IMR-90 (cell line): ENCODE measurements around the gene PAXIP1. TPM values are rescaled to one million over a fixed set of nuclear protein-coding genes. Genes with fewer than 3 reads are reported as not detected.

Source experiments
- ATAC-seq: fragments of 200-7000 bp; cut with Tn5 transposase; 2 replicates; pipeline ENCODE4 v1.9.1; 2020; ENCODE audit warnings: low read depth, mild to moderate bottlenecking, moderate library complexity
- BruUV-seq: library from RNA; stranded (reverse); fragments of 400-500 nt; replicated peaks from 2 replicates; lab custom pipeline; 2021; lab: Mats Ljungman, UMichigan
- CTCF ChIA-PET: fragments of 300-600 bp; formaldehyde crosslinking; extraction: SDS; loops from one replicate; lab custom pipeline; 2021; ENCODE audit warnings: antibody characterized with exemption; lab: Yijun Ruan, JAX
- POLR2A ChIA-PET: fragments of 300-600 bp; sonication (Branson Sonifier 250); formaldehyde crosslinking; loops from one replicate; lab custom pipeline; 2022; ENCODE audit warnings: antibody characterized with exemption; ENCODE audit not compliant: unreplicated experiment; lab: Charles Lee
- DNase-seq: peaks from one replicate; pipeline ENCODE4 v3.0.0; 2013
- H2AFZ ChIP-seq: replicated peaks from 2 replicates; pipeline ENCODE3; 2013; ENCODE audit warnings: low read length, mild to moderate bottlenecking; ENCODE audit not compliant: poor library complexity
- H2AK5ac ChIP-seq: 2 replicates; pipeline ENCODE4 v1.6.1; 2013; ENCODE audit warnings: low read depth, low read length, inconsistent platforms
- H2AK9ac ChIP-seq: replicated peaks from 2 replicates; pipeline ENCODE3; 2013; ENCODE audit warnings: mild to moderate bottlenecking, low read depth, low read length, moderate library complexity; ENCODE audit not compliant: poor library complexity
- H2BK120ac ChIP-seq: 2 replicates; pipeline ENCODE4 v1.6.1; 2013; ENCODE audit warnings: low read depth, low read length, inconsistent platforms
- H2BK15ac ChIP-seq: 3 replicates; pipeline ENCODE4 v1.6.1; 2013; ENCODE audit warnings: low read depth, low read length, inconsistent platforms
- H2BK20ac ChIP-seq: 2 replicates; pipeline ENCODE4 v1.6.1; 2013; ENCODE audit warnings: low read depth, mild to moderate bottlenecking, inconsistent platforms, low read length, moderate library complexity
- H2BK5ac ChIP-seq: 2 replicates; pipeline ENCODE4 v1.6.1; 2013; ENCODE audit warnings: mild to moderate bottlenecking, low read depth, low read length, inconsistent platforms; ENCODE audit not compliant: poor library complexity, severe bottlenecking
- H3K14ac ChIP-seq: replicated peaks from 2 replicates; pipeline ENCODE4 v1.6.1; 2013; ENCODE audit warnings: low read depth, low read length, inconsistent platforms
- H3K18ac ChIP-seq: 2 replicates; pipeline ENCODE4 v1.6.1; 2013; ENCODE audit warnings: low read depth, low read length, control low read depth
- H3K23ac ChIP-seq: 2 replicates; pipeline ENCODE4 v1.6.1; 2013; ENCODE audit warnings: low read depth, low read length, inconsistent platforms
- H3K27ac ChIP-seq: 2 replicates; pipeline ENCODE4 v1.5.1; 2013; ENCODE audit warnings: mild to moderate bottlenecking, control low read depth, low read length; ENCODE audit not compliant: insufficient read depth
- H3K27me3 ChIP-seq: 2 replicates; pipeline ENCODE4 v1.6.1; 2013; ENCODE audit warnings: low read length; ENCODE audit not compliant: control insufficient read depth, insufficient read depth
- H3K36me3 ChIP-seq: 2 replicates; pipeline ENCODE4 v1.6.1; 2013; ENCODE audit warnings: low read length, mixed read lengths; ENCODE audit not compliant: control insufficient read depth, insufficient read depth
- H3K4ac ChIP-seq: 2 replicates; pipeline ENCODE4 v1.6.1; 2013; ENCODE audit warnings: low read depth, low read length, inconsistent platforms
- H3K4me1 ChIP-seq: 2 replicates; pipeline ENCODE4 v1.6.1; 2013; ENCODE audit warnings: low read length, mixed read lengths; ENCODE audit not compliant: control insufficient read depth, insufficient read depth
- H3K4me2 ChIP-seq: 2 replicates; pipeline ENCODE4 v1.6.1; 2013; ENCODE audit warnings: low read depth, mild to moderate bottlenecking, control low read depth, low read length, moderate library complexity
- H3K4me3 ChIP-seq: 2 replicates; pipeline ENCODE4 v1.5.1; 2013; ENCODE audit warnings: low read depth, mild to moderate bottlenecking, control low read depth, low read length, moderate library complexity; ENCODE audit not compliant: insufficient read depth
- H3K56ac ChIP-seq: 2 replicates; pipeline ENCODE4 v1.6.1; 2013; ENCODE audit warnings: low read length, inconsistent platforms; ENCODE audit not compliant: insufficient read depth; ENCODE audit errors: extremely low read depth
- H3K79me1 ChIP-seq, 2 experiments: 2 replicates each; pipeline ENCODE4 v1.6.1; 2013; ENCODE audit warnings: low read length in 2 of 2, inconsistent platforms in 1 of 2, low read depth in 1 of 2
- H3K9ac ChIP-seq: 2 replicates; pipeline ENCODE4 v1.6.1; 2013; ENCODE audit warnings: low read depth, low read length, control low read depth
- H3K9me1 ChIP-seq: 2 replicates; pipeline ENCODE4 v1.6.1; 2013; ENCODE audit warnings: low read length, inconsistent platforms; ENCODE audit not compliant: insufficient read depth
- H3K9me3 ChIP-seq: 2 replicates; pipeline ENCODE4 v1.6.1; 2013; ENCODE audit warnings: low read length; ENCODE audit not compliant: control insufficient read depth, insufficient read depth
- H4K20me1 ChIP-seq: 2 replicates; pipeline ENCODE4 v1.6.1; 2013; ENCODE audit warnings: low read length, inconsistent platforms; ENCODE audit not compliant: insufficient read depth
- H4K5ac ChIP-seq: 2 replicates; pipeline ENCODE4 v1.6.1; 2013; ENCODE audit warnings: mild to moderate bottlenecking, low read depth, low read length, control low read depth
- H4K8ac ChIP-seq, 2 experiments: 2 replicates each; pipeline ENCODE4 v1.6.1; 2013; ENCODE audit warnings: low read depth in 2 of 2, low read length in 2 of 2, control low read depth in 1 of 2, inconsistent platforms in 1 of 2
- H4K91ac ChIP-seq: 2 replicates; pipeline ENCODE4 v1.6.1; 2013; ENCODE audit warnings: low read depth, low read length, inconsistent platforms; ENCODE audit not compliant: insufficient read depth
- BHLHE40 ChIP-seq: fragments of 150-350 bp; IDR thresholded peaks from 2 replicates; pipeline ENCODE4 v1.6.1; 2016; ENCODE audit warnings: mild to moderate bottlenecking, low read depth, low read length
- CEBPB ChIP-seq: IDR thresholded peaks from 2 replicates; pipeline ENCODE4 v1.6.1; 2012; ENCODE audit warnings: low read depth, low read length, improper control_type of control experiment
- CHD1 ChIP-seq: IDR thresholded peaks from 2 replicates; pipeline ENCODE4 v1.6.1; 2012; ENCODE audit warnings: low read depth, low read length, improper control_type of control experiment
- FOS ChIP-seq: fragments of 150-350 bp; IDR thresholded peaks from 2 replicates; pipeline ENCODE4 v1.6.1; 2016; ENCODE audit warnings: low read depth, low read length
- MAFK ChIP-seq: IDR thresholded peaks from 2 replicates; pipeline ENCODE4 v1.6.1; 2012; ENCODE audit warnings: low read depth, low read length, improper control_type of control experiment
- MAZ ChIP-seq: IDR thresholded peaks from 2 replicates; pipeline ENCODE4 v1.6.1; 2012; ENCODE audit warnings: low read depth, mild to moderate bottlenecking, low read length, improper control_type of control experiment, moderate library complexity, borderline replicate concordance
- MXI1 ChIP-seq: IDR thresholded peaks from 2 replicates; pipeline ENCODE4 v1.6.1; 2012; ENCODE audit warnings: low read depth, mild to moderate bottlenecking, low read length, moderate library complexity, borderline replicate concordance
- NFE2L2 ChIP-seq: fragments of 150-350 bp; IDR thresholded peaks from 2 replicates; pipeline ENCODE4 v1.6.1; 2016; ENCODE audit warnings: low read depth, mild to moderate bottlenecking, low read length
- POLR2A ChIP-seq: IDR thresholded peaks from 2 replicates; pipeline ENCODE4 v1.6.1; 2012; ENCODE audit warnings: mild to moderate bottlenecking, low read depth, low read length
- RAD21 ChIP-seq: IDR thresholded peaks from 2 replicates; pipeline ENCODE4 v1.6.1; 2012; ENCODE audit warnings: low read length, improper control_type of control experiment
- RCOR1 ChIP-seq: IDR thresholded peaks from 2 replicates; pipeline ENCODE4 v1.6.1; 2012; ENCODE audit warnings: mild to moderate bottlenecking, low read length, improper control_type of control experiment; ENCODE audit not compliant: insufficient replicate concordance
- RFX5 ChIP-seq: IDR thresholded peaks from 2 replicates; pipeline ENCODE4 v1.8.0; 2012; ENCODE audit warnings: low read depth, mild to moderate bottlenecking, low read length, moderate library complexity
- SMC3 ChIP-seq: fragments of 150-350 bp; IDR thresholded peaks from 2 replicates; pipeline ENCODE4 v1.6.1; 2016; ENCODE audit warnings: low read depth, mild to moderate bottlenecking, antibody characterized with exemption, low read length, moderate library complexity
- WGBS, 2 experiments: methylation state at CpG; one replicate each; pipeline versions ENCODE4 v1.1.5 to v1.1.7; 2013; ENCODE audit warnings: missing lambda C conversion rate in 2 of 2; ENCODE audit not compliant: insufficient read length in 1 of 2; ENCODE audit errors: extremely low coverage in 2 of 2; 5-methylcytosine and 5-hydroxymethylcytosine counted together
- dilution Hi-C: fragments of 300-500 bp; cut with HindIII; formaldehyde crosslinking; loops from one replicate; pipeline ENCODE4 v1.14.3; 2018; ENCODE audit warnings: low sequenced_read_pairs; ENCODE audit not compliant: unreplicated experiment
- in situ Hi-C: fragments of 300-500 bp; cut with MboI; formaldehyde crosslinking; loops from 3 replicates; pipeline ENCODE4 v1.14.3; 2019; ENCODE audit warnings: low sequenced_read_pairs, inconsistent platforms, mixed read lengths
- intact Hi-C: fragments of 100-400 bp; cut with micrococcal nuclease; formaldehyde crosslinking; loops from 2 replicates; pipeline ENCODE4 v1.10.0; 2022
- polyA plus RNA-seq, 3 experiments: library from polyadenylated mRNA; depleted of rRNA; stranded (reverse); fragments of >200 nt; gene quantifications; 2 replicates each; pipeline ENCODE4 v1.2.3, GENCODE V29; 2012; ENCODE audit warnings: low replicate concordance in 1 of 3
- total RNA-seq: library from RNA; depleted of rRNA; stranded (reverse); fragments of >200 nt; gene quantifications from 2 replicates; pipeline ENCODE4 v1.2.3, GENCODE V29; 2012
- TF ChIP-seq, protein P1 (sequence below): fragments of 150-350 bp; IDR thresholded peaks from 2 replicates; pipeline ENCODE4 v1.6.1; 2017; ENCODE audit warnings: mild to moderate bottlenecking, antibody characterized with exemption, low read length, low read depth
- TF ChIP-seq, protein P2 (sequence below): conservative IDR thresholded peaks from 2 replicates; pipeline ENCODE4 v1.5.1; 2012; ENCODE audit warnings: mild to moderate bottlenecking, low read depth, low read length, improper control_type of control experiment
- TF ChIP-seq, protein P3 (sequence below): fragments of 150-350 bp; IDR thresholded peaks from 2 replicates; pipeline ENCODE4 v1.6.1; 2016; ENCODE audit warnings: low read depth, mild to moderate bottlenecking, low read length, moderate library complexity, borderline replicate concordance

Gene PAXIP1
- total and polyA plus RNA-seq, 2 of the 4 experiments (the other 2 are of a cell fraction), result 7.3 to 8.7 TPM

DNA sequence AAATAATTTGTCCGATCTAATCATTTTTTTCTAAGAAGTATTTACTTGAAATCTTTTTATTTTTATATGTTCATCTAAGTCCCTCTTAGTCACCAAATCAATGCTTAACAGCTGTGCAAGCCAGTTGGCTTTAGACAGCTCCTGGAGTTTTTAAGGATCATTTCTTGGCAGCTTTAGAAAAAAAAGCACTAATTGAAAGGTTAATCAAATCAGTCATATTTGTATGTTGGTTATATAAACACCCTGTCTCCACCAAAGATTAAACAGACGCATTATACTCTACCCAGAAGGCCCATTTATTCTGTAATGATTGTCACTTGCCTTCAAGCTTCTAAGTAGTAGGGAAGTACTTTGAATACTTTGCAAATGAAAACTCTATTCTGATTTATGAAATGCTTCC, 60.2 kb downstream of the PAXIP1 start:
- no peak overlapping the region for H3K18ac ChIP-seq

More for the DNA sequence above, 60.2 kb downstream of the PAXIP1 start:
- Histone ChIP-seq H4K20me1 (no peaks in the 10 kb centered on the region), H2BK15ac (no peak overlapping the region), H2AK5ac (no peak overlapping the region), H3K36me3 (peaks cover 19% of the 10 kb centered on the region), H2AFZ (no peak overlapping the region), H3K23ac (no peak overlapping the region), H3K9me3 (no peaks in the 10 kb centered on the region), H2BK120ac (no peak overlapping the region), H2AK9ac (no peak overlapping the region), H2BK20ac (no peak overlapping the region), H2BK5ac (no peak overlapping the region), H3K4me1 (no peaks in the 10 kb centered on the region), H3K27ac (no peak overlapping the region), H3K4ac (no peak overlapping the region), H3K4me2 (no peak overlapping the region), H3K4me3 (no peak overlapping the region), H3K27me3 (no peaks in the 10 kb centered on the region), H4K8ac (no peak overlapping the region), H3K79me1 (no peaks in the 10 kb centered on the region), H3K56ac (no peak overlapping the region), H3K9ac (no peak overlapping the region), H3K9me1 (no peaks in the 10 kb centered on the region), H4K5ac (no peak overlapping the region), H4K91ac (no peak overlapping the region), H3K14ac (no peak overlapping the region)
- no peak for TF ChIP-seq RFX5
- TF ChIP-seq, protein P1, sequence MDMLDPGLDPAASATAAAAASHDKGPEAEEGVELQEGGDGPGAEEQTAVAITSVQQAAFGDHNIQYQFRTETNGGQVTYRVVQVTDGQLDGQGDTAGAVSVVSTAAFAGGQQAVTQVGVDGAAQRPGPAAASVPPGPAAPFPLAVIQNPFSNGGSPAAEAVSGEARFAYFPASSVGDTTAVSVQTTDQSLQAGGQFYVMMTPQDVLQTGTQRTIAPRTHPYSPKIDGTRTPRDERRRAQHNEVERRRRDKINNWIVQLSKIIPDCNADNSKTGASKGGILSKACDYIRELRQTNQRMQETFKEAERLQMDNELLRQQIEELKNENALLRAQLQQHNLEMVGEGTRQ, result no peak
- no peak for TF ChIP-seq RAD21
- TF ChIP-seq, protein P2, sequence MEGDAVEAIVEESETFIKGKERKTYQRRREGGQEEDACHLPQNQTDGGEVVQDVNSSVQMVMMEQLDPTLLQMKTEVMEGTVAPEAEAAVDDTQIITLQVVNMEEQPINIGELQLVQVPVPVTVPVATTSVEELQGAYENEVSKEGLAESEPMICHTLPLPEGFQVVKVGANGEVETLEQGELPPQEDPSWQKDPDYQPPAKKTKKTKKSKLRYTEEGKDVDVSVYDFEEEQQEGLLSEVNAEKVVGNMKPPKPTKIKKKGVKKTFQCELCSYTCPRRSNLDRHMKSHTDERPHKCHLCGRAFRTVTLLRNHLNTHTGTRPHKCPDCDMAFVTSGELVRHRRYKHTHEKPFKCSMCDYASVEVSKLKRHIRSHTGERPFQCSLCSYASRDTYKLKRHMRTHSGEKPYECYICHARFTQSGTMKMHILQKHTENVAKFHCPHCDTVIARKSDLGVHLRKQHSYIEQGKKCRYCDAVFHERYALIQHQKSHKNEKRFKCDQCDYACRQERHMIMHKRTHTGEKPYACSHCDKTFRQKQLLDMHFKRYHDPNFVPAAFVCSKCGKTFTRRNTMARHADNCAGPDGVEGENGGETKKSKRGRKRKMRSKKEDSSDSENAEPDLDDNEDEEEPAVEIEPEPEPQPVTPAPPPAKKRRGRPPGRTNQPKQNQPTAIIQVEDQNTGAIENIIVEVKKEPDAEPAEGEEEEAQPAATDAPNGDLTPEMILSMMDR, result no peak
- no peak for TF ChIP-seq CEBPB
- TF ChIP-seq MAZ, result no peak
- no peak for TF ChIP-seq MXI1
- TF ChIP-seq, protein P3, sequence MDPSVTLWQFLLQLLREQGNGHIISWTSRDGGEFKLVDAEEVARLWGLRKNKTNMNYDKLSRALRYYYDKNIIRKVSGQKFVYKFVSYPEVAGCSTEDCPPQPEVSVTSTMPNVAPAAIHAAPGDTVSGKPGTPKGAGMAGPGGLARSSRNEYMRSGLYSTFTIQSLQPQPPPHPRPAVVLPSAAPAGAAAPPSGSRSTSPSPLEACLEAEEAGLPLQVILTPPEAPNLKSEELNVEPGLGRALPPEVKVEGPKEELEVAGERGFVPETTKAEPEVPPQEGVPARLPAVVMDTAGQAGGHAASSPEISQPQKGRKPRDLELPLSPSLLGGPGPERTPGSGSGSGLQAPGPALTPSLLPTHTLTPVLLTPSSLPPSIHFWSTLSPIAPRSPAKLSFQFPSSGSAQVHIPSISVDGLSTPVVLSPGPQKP, result no peak
- TF ChIP-seq MAFK, result no peak
- no peak for TF ChIP-seq RCOR1
- TF ChIP-seq CHD1, result no peak
- TF ChIP-seq NFE2L2, result no peak
- no peak for TF ChIP-seq SMC3
- no peak for TF ChIP-seq POLR2A
- TF ChIP-seq FOS, result no peak
- TF ChIP-seq BHLHE40, result no peak
- DNase-seq, result no peak
- dilution Hi-C loops, result no loop called here
- POLR2A ChIA-PET, result no interaction called here
- in situ Hi-C loops, result no loop called here
- WGBS, 2 experiments, result no CpG with 5 or more reads among the region's 2 CpGs
- no TSS peak for BruUV-seq
- intact Hi-C loops, result no loop called here
- no peak for ATAC-seq
- CTCF ChIA-PET, result interaction anchor here (2.8 kb wide), 2 partner anchors 10 to 15 kb away, joined by 7 to 15 read pairs; no protein-coding TSS in a partner anchor
